Kidney (tissue), 14 donors: Measurements from ENCODE around the gene ATG16L1. TPM values are rescaled to one million over a fixed set of nuclear protein-coding genes. Genes with fewer than 3 reads are reported as not detected.

ENCODE experiments used
- DNase-seq, 5 donors: peaks; one replicate each; pipeline ENCODE4 v3.0.0-alpha.2; 2013 to 2020
- FAIRE-seq: peaks from 2 replicates; lab custom pipeline; 2012; peaks lifted over from hg19 to GRCh38; lab: Jason Lieb, UNC
- H3K27ac ChIP-seq, 2 donors: one replicate each; pipeline ENCODE4 v1.7.0; 2013; ENCODE audit warnings: low read depth in 2 of 2, low read length in 2 of 2, inconsistent platforms in 1 of 2
- H3K27me3 ChIP-seq: one replicate; pipeline ENCODE4 v1.7.1; 2013; ENCODE audit warnings: low read length, inconsistent platforms; ENCODE audit not compliant: control insufficient read depth, insufficient read depth
- H3K36me3 ChIP-seq, 3 donors: one replicate each; pipeline versions ENCODE4 v1.7.0 to v1.7.1; 2013; ENCODE audit warnings: low read length in 3 of 3, control low read depth in 1 of 3, inconsistent platforms in 1 of 3; ENCODE audit not compliant: insufficient read depth in 3 of 3, control insufficient read depth in 2 of 3
- H3K4me1 ChIP-seq, 3 donors: one replicate each; pipeline versions ENCODE4 v1.7.0 to v1.7.1; 2013; ENCODE audit warnings: low read length in 3 of 3, inconsistent platforms in 1 of 3, low read depth in 1 of 3; ENCODE audit not compliant: control insufficient read depth in 2 of 3, insufficient read depth in 2 of 3
- H3K4me3 ChIP-seq, 3 donors: one replicate each; pipeline versions ENCODE4 v1.7.0 to v1.8.1; 2013; ENCODE audit warnings: low read length in 3 of 3, control low read depth in 1 of 3, inconsistent platforms in 1 of 3
- H3K9ac ChIP-seq, 3 donors: one replicate each; pipeline versions ENCODE4 v1.7.0 to v1.7.1; 2013; ENCODE audit warnings: low read length in 3 of 3, control low read depth in 1 of 3, inconsistent platforms in 1 of 3
- H3K9me3 ChIP-seq, 3 donors: one replicate each; pipeline versions ENCODE4 v1.7.0 to v1.7.1; 2013; ENCODE audit warnings: low read length in 3 of 3, control low read depth in 1 of 3, inconsistent platforms in 1 of 3; ENCODE audit not compliant: control insufficient read depth in 2 of 3, insufficient read depth in 1 of 3
- intact Hi-C: fragments of 100-400 bp; cut with DNase I; formaldehyde crosslinking; loops from one replicate; pipeline ENCODE4 v1.11.1; 2022
- polyA plus RNA-seq: library from polyadenylated mRNA; stranded (reverse); fragments of 350-450 nt; fragmentation: Illumina TruSeq; extraction: RNeasy Lipid Tissue Mini Kit (QIAGEN cat#74804); gene quantifications from one replicate; pipeline ENCODE4 v1.2.3, GENCODE V29; 2014; ENCODE audit warnings: low read depth, low replicate concordance; ENCODE audit not compliant: insufficient read depth
- total RNA-seq: library from RNA; stranded (reverse); fragmentation: NEBNext Ultra II Directional; extraction: Animal tissue kit (Norgen Biotek cat#: 25700); gene quantifications from one replicate; pipeline ENCODE4 v1.2.1, GENCODE V29; 2021
- TF ChIP-seq, protein P1 (sequence below): IDR thresholded peaks from 3 replicates; pipeline ENCODE4 v1.5.1; 2012; ENCODE audit warnings: mild to moderate bottlenecking, moderate library complexity, borderline replicate concordance; ENCODE audit not compliant: insufficient read depth; ENCODE audit errors: extremely low read depth
- donor health status: control.
- donor health status: control.
- donor health status: control.
- donor health status: control.
- donor health status: control.
- donor health status: DM: yes; HTN: yes; CAD: no.
- donor health status: Normal renal cell carcinoma (clear cell type).

The ATG16L1 gene
- total and polyA plus RNA-seq, 2 donors from 2014 or later = 11.7 to 30.8 TPM

DNA sequence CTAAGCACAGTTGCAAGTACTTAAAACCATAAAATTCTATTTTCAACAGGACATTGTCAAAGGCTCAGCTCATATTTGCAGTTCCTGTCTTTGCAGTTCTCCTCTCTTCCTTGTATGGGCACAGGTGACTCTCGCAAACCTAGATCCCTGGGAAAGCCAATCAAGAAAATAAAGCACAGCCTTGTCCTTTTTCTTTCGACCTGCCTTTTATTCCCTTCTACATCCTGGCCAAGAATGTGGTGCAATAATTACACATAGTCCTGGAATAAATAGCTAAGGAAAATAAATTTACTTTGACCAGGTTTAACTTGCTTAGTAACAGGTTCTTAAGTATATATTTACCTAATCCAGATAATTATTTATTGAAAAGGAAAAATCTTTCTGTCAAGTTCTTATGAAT, 20.2 kb downstream of the ATG16L1 start:
- no peaks in the 10 kb centered on the region for H3K4me1 ChIP-seq
- no peaks in the 10 kb centered on the region for H3K27me3 ChIP-seq
- H3K9ac ChIP-seq = no peak overlapping the region
- H3K9me3 ChIP-seq = no peaks in the 10 kb centered on the region
- TF ChIP-seq, protein P1, sequence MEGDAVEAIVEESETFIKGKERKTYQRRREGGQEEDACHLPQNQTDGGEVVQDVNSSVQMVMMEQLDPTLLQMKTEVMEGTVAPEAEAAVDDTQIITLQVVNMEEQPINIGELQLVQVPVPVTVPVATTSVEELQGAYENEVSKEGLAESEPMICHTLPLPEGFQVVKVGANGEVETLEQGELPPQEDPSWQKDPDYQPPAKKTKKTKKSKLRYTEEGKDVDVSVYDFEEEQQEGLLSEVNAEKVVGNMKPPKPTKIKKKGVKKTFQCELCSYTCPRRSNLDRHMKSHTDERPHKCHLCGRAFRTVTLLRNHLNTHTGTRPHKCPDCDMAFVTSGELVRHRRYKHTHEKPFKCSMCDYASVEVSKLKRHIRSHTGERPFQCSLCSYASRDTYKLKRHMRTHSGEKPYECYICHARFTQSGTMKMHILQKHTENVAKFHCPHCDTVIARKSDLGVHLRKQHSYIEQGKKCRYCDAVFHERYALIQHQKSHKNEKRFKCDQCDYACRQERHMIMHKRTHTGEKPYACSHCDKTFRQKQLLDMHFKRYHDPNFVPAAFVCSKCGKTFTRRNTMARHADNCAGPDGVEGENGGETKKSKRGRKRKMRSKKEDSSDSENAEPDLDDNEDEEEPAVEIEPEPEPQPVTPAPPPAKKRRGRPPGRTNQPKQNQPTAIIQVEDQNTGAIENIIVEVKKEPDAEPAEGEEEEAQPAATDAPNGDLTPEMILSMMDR = no peak
- FAIRE-seq (no peak), DNase-seq (no peak)
- peaks cover 9 to 55% (median 37%) of the 10 kb centered on the region in 3 donors for H3K36me3 ChIP-seq
- H3K4me3 ChIP-seq = no peak overlapping the region
- no peak overlapping the region for H3K27ac ChIP-seq
- intact Hi-C loops = no loop called here

DNA sequence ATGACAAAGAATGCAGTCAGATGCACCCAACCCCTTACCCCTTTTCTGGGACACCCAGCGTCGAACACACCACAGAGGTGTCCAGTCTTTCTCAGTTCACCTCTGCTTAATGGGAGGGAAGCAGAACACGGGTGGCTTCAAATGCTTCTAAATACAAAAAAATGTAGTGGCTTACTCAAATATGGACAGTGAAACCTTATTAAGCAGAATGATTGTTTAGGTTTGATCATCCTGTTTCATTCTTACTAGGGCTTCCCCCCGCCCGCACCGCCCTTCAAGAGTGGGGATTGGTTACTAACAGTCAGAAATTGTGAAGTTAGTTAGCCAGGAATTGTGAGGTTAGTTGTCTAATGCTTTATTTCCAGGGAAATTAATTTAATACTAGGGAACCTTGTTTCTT, 21.6 kb downstream of the ATG16L1 start:
- Histone ChIP-seq H3K27me3 (no peaks in the 10 kb centered on the region), H3K36me3 (peaks cover 9 to 56% (median 43%) of the 10 kb centered on the region in 3 donors), H3K4me1 (no peaks in the 10 kb centered on the region), H3K4me3 (no peak overlapping the region), H3K9me3 (no peaks in the 10 kb centered on the region), H3K9ac (no peak overlapping the region), H3K27ac (no peak overlapping the region)
- no peak for DNase-seq
- TF ChIP-seq, protein P1 = no peak
- intact Hi-C loops = no loop called here
- FAIRE-seq = no peak

DNA sequence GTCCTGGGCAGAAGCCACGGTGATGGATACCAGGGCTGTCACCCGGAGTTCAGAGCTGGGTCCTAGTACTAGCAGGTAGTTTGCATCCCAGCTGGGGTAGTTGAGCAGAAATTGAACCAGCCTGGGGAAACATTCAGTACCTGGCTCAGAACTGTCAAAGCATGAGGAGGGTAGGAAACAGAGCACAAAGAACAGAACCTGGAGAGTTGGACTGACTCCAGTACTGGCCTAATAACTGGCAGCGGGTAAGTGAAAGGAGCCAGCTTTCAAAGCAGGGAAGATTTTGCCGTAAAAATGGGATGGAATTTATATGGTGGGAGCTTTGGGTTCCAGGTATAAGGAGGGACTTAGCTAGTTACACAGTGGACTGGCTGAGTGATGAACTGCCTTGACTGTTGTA, 23.8 kb downstream of the ATG16L1 start:
- Histone ChIP-seq H3K9ac (no peak overlapping the region), H3K4me3 (no peak overlapping the region), H3K36me3 (peaks cover 11 to 65% (median 49%) of the 10 kb centered on the region in 3 donors), H3K4me1 (no peaks in the 10 kb centered on the region), H3K27ac (no peak overlapping the region), H3K9me3 (no peaks in the 10 kb centered on the region), H3K27me3 (no peaks in the 10 kb centered on the region)
- DNase-seq (no peak), FAIRE-seq (no peak)
- intact Hi-C loops = no loop called here
- TF ChIP-seq, protein P1 = no peak

DNA sequence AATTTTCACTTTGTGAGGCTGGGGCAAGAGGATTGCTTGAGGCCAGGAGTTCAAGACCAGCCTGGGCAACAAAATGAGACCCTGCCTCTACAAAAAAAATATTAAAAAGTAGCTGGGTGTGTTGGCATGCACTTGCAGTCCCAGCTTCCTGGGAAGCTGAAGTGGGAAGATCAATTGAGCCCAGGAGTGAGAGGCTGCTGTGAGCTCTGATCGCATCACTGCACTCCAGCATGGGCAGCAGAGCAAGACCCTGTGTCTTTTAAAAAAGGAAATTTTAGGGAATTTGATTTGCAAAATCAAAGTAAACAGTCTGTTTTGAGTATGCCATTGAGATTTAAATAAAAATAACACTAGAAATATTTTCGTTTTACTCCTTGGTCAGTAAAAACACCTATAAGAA, 27.4 kb downstream of the ATG16L1 start:
- no peak overlapping the region for H3K27ac ChIP-seq
- H3K4me1 ChIP-seq = no peaks in the 10 kb centered on the region
- H3K4me3 ChIP-seq = no peak overlapping the region
- H3K27me3 ChIP-seq = no peaks in the 10 kb centered on the region
- TF ChIP-seq, protein P1 = no peak
- peaks cover 8 to 59% (median 58%) of the 10 kb centered on the region in 3 donors for H3K36me3 ChIP-seq
- FAIRE-seq (no peak), DNase-seq (no peak)
- H3K9me3 ChIP-seq = no peaks in the 10 kb centered on the region
- intact Hi-C loops = no loop called here
- no peak overlapping the region for H3K9ac ChIP-seq
